BE2C (cell line): Measurements from ENCODE around the gene ASL.

Experiments
- DNase-seq: peaks from one replicate; pipeline ENCODE4 v3.0.0-alpha.2; 2020
- H3K27me3 ChIP-seq: fragments of 250-450 bp; sonication (Bioruptor Pico); 2 replicates; pipeline ENCODE4 v1.5.1; 2020; ENCODE audit warnings: mild to moderate bottlenecking
- H3K36me3 ChIP-seq: fragments of 250-450 bp; sonication (Bioruptor Pico); 2 replicates; pipeline ENCODE4 v1.5.1; 2020; ENCODE audit warnings: mild to moderate bottlenecking
- H3K4me1 ChIP-seq: fragments of 250-450 bp; sonication (Bioruptor Pico); 2 replicates; pipeline ENCODE4 v1.5.1; 2020
- H3K4me3 ChIP-seq: 2 replicates; pipeline ENCODE4 v1.5.1; 2011; ENCODE audit warnings: low read depth, low read length
- H3K9me3 ChIP-seq: fragments of 250-450 bp; sonication (Bioruptor Pico); 2 replicates; pipeline ENCODE4 v1.5.1; 2020
- CTCF ChIP-seq: IDR thresholded peaks from 2 replicates; pipeline ENCODE4 v1.5.1; 2012; ENCODE audit warnings: mild to moderate bottlenecking, low read depth, low read length

The ASL gene

GRCh38 chr7:66050990-66051448, 24.6 kb upstream of the ASL start:
- peaks cover 8% of the 10 kb centered on the region for H3K4me1 ChIP-seq
- H3K9me3 ChIP-seq, result no peaks in the 10 kb centered on the region
- no peaks in the 10 kb centered on the region for H3K36me3 ChIP-seq
- no peak overlapping the region for H3K4me3 ChIP-seq
- DNase-seq, result peak; percentile 27
- TF ChIP-seq CTCF, result no peak
- no peaks in the 10 kb centered on the region for H3K27me3 ChIP-seq

GRCh38 chr7:66052447-66052846, 23.2 kb upstream of the ASL start:
- no peak for DNase-seq
- peaks cover 8% of the 10 kb centered on the region for H3K4me1 ChIP-seq
- no peak overlapping the region for H3K4me3 ChIP-seq
- TF ChIP-seq CTCF, result no peak
- H3K36me3 ChIP-seq, result no peaks in the 10 kb centered on the region
- H3K9me3 ChIP-seq, result no peaks in the 10 kb centered on the region
- H3K27me3 ChIP-seq, result no peaks in the 10 kb centered on the region

GRCh38 chr7:66054063-66054462, 21.6 kb upstream of the ASL start:
- TF ChIP-seq CTCF, result no peak
- peaks cover 8% of the 10 kb centered on the region for H3K4me1 ChIP-seq
- H3K36me3 ChIP-seq, result no peaks in the 10 kb centered on the region
- no peaks in the 10 kb centered on the region for H3K9me3 ChIP-seq
- H3K27me3 ChIP-seq, result no peaks in the 10 kb centered on the region
- DNase-seq, result no peak
- no peak overlapping the region for H3K4me3 ChIP-seq

- no peak for TF ChIP-seq CTCF
- Histone ChIP-seq H3K36me3 (no peaks in the 10 kb centered on the region), H3K4me1 (peaks cover 8% of the 10 kb centered on the region), H3K9me3 (no peaks in the 10 kb centered on the region), H3K4me3 (no peak overlapping the region), H3K27me3 (no peaks in the 10 kb centered on the region)
- DNase-seq, result no peak
Observed at GRCh38 chr7:66055321-66055956, 20.2 kb upstream of the ASL start.

- no peaks in the 10 kb centered on the region for H3K36me3 ChIP-seq
- H3K27me3 ChIP-seq, result no peaks in the 10 kb centered on the region
- no peak for DNase-seq
- H3K4me1 ChIP-seq, result no peaks in the 10 kb centered on the region
- no peak for TF ChIP-seq CTCF
- H3K9me3 ChIP-seq, result no peaks in the 10 kb centered on the region
- H3K4me3 ChIP-seq, result no peak overlapping the region
Observed at GRCh38 chr7:66060796-66061195, 14.8 kb upstream of the ASL start.

- Histone ChIP-seq H3K4me3 (no peak overlapping the region), H3K27me3 (no peaks in the 10 kb centered on the region), H3K9me3 (no peaks in the 10 kb centered on the region), H3K4me1 (no peaks in the 10 kb centered on the region), H3K36me3 (no peaks in the 10 kb centered on the region)
- no peak for TF ChIP-seq CTCF
- no peak for DNase-seq
Observed at GRCh38 chr7:66069732-66070131, 5.9 kb upstream of the ASL start.
